ENCODE data around the gene MORC1.
"Not testable (repeated sequence)": the region's sequence is repeated elsewhere in the genome, so short reads cannot be mapped to it uniquely, and the experiment has no call there.

Gene MORC1

GRCh38 chr3:109117939-109118338 lies at the start of gene MORC1:
Gene MORC1, minus strand, starts transcription at chr3:109118134. Its CDS starts 75 bp downstream, at chr3:109118059.
- no peaks in the 10 kb centered on the region for H3K27me3 ChIP-seq (ENCODE audit: control insufficient read depth in 1 of 2, insufficient read depth in 2 of 2, low read length in 2 of 2)
- no peaks in the 10 kb centered on the region for H3K4me1 ChIP-seq (ENCODE audit: insufficient read depth, low read length)
- no peaks in the 10 kb centered on the region for H3K36me3 ChIP-seq (ENCODE audit: insufficient read depth, low read length)
- no peak within 1 kb of the TSS for H3K9ac ChIP-seq (ENCODE audit: low read length)
- no peak within 1 kb of the TSS for H3K4me3 ChIP-seq (ENCODE audit: low read depth in 1 of 2, low read length in 2 of 2)
- no peak within 1 kb of the TSS for H3K27ac ChIP-seq (ENCODE audit: low read depth, low read length)
- H3K9me3 ChIP-seq (ENCODE audit: low read length) = no peaks in the 10 kb centered on the region

GRCh38 chr3:109165905-109166304 lies 48.0 kb upstream of the MORC1 start:
- Histone ChIP-seq H3K4me1 (ENCODE audit: insufficient read depth, low read length) (no peaks in the 10 kb centered on the region), H3K36me3 (ENCODE audit: insufficient read depth, low read length) (no peaks in the 10 kb centered on the region), H3K27me3 (ENCODE audit: control insufficient read depth in 1 of 2, insufficient read depth in 2 of 2, low read length in 2 of 2) (no peaks in the 10 kb centered on the region), H3K27ac (ENCODE audit: low read depth, low read length) (no peak overlapping the region), H3K4me3 (ENCODE audit: low read depth in 1 of 2, low read length in 2 of 2) (no peak overlapping the region), H3K9ac (ENCODE audit: low read length) (no peak overlapping the region), H3K9me3 (ENCODE audit: low read length) (no peaks in the 10 kb centered on the region)

GRCh38 chr3:109161487-109162123 lies 43.7 kb upstream of the MORC1 start:
- H3K36me3 ChIP-seq (ENCODE audit: insufficient read depth, low read length) = no peaks in the 10 kb centered on the region
- no peak overlapping the region for H3K9ac ChIP-seq (ENCODE audit: low read length)
- H3K27ac ChIP-seq (ENCODE audit: low read depth, low read length) = no peak overlapping the region
- no peaks in the 10 kb centered on the region for H3K4me1 ChIP-seq (ENCODE audit: insufficient read depth, low read length)
- no peaks in the 10 kb centered on the region for H3K9me3 ChIP-seq (ENCODE audit: low read length)
- no peaks in the 10 kb centered on the region for H3K27me3 ChIP-seq (ENCODE audit: control insufficient read depth in 1 of 2, insufficient read depth in 2 of 2, low read length in 2 of 2)
- no peak overlapping the region for H3K4me3 ChIP-seq (ENCODE audit: low read depth in 1 of 2, low read length in 2 of 2)

- Histone ChIP-seq H3K9ac (ENCODE audit: low read length) (no peak overlapping the region), H3K9me3 (ENCODE audit: low read length) (no peaks in the 10 kb centered on the region), H3K4me1 (ENCODE audit: insufficient read depth, low read length) (no peaks in the 10 kb centered on the region), H3K4me3 (ENCODE audit: low read depth in 1 of 2, low read length in 2 of 2) (no peak overlapping the region), H3K36me3 (ENCODE audit: insufficient read depth, low read length) (no peaks in the 10 kb centered on the region), H3K27ac (ENCODE audit: low read depth, low read length) (no peak overlapping the region), H3K27me3 (ENCODE audit: control insufficient read depth in 1 of 2, insufficient read depth in 2 of 2, low read length in 2 of 2) (no peaks in the 10 kb centered on the region)
These were observed 37.9 kb upstream of the MORC1 start for GRCh38 chr3:109155828-109156227.

GRCh38 chr3:109154979-109155378 lies 37.0 kb upstream of the MORC1 start:
- no peaks in the 10 kb centered on the region for H3K36me3 ChIP-seq (ENCODE audit: insufficient read depth, low read length)
- no peaks in the 10 kb centered on the region for H3K9me3 ChIP-seq (ENCODE audit: low read length)
- H3K4me3 ChIP-seq (ENCODE audit: low read depth in 1 of 2, low read length in 2 of 2) = no peak overlapping the region
- H3K27ac ChIP-seq (ENCODE audit: low read depth, low read length) = no peak overlapping the region
- H3K4me1 ChIP-seq (ENCODE audit: insufficient read depth, low read length) = no peaks in the 10 kb centered on the region
- no peak overlapping the region for H3K9ac ChIP-seq (ENCODE audit: low read length)
- no peaks in the 10 kb centered on the region for H3K27me3 ChIP-seq (ENCODE audit: control insufficient read depth in 1 of 2, insufficient read depth in 2 of 2, low read length in 2 of 2)

GRCh38 chr3:109152320-109152719 lies 34.4 kb upstream of the MORC1 start:
- Histone ChIP-seq H3K4me1 (ENCODE audit: insufficient read depth, low read length) (no peaks in the 10 kb centered on the region), H3K27me3 (ENCODE audit: control insufficient read depth in 1 of 2, insufficient read depth in 2 of 2, low read length in 2 of 2) (no peaks in the 10 kb centered on the region), H3K4me3 (ENCODE audit: low read depth in 1 of 2, low read length in 2 of 2) (no peak overlapping the region), H3K9me3 (ENCODE audit: low read length) (no peaks in the 10 kb centered on the region), H3K9ac (ENCODE audit: low read length) (no peak overlapping the region), H3K36me3 (ENCODE audit: insufficient read depth, low read length) (no peaks in the 10 kb centered on the region), H3K27ac (ENCODE audit: low read depth, low read length) (no peak overlapping the region)

- no peak overlapping the region for H3K4me3 ChIP-seq (ENCODE audit: low read depth in 1 of 2, low read length in 2 of 2)
- no peaks in the 10 kb centered on the region for H3K9me3 ChIP-seq (ENCODE audit: low read length)
- H3K27me3 ChIP-seq (ENCODE audit: control insufficient read depth in 1 of 2, insufficient read depth in 2 of 2, low read length in 2 of 2) = no peaks in the 10 kb centered on the region
- no peaks in the 10 kb centered on the region for H3K36me3 ChIP-seq (ENCODE audit: insufficient read depth, low read length)
- no peaks in the 10 kb centered on the region for H3K4me1 ChIP-seq (ENCODE audit: insufficient read depth, low read length)
- H3K9ac ChIP-seq (ENCODE audit: low read length) = no peak overlapping the region
- H3K27ac ChIP-seq (ENCODE audit: low read depth, low read length) = no peak overlapping the region
These were observed 31.1 kb upstream of the MORC1 start for GRCh38 chr3:109149078-109149477.

GRCh38 chr3:109143646-109144045 lies 25.7 kb upstream of the MORC1 start:
- Histone ChIP-seq H3K4me3 (ENCODE audit: low read depth in 1 of 2, low read length in 2 of 2) (no peak overlapping the region), H3K4me1 (ENCODE audit: insufficient read depth, low read length) (no peaks in the 10 kb centered on the region), H3K27ac (ENCODE audit: low read depth, low read length) (no peak overlapping the region), H3K9me3 (ENCODE audit: low read length) (no peaks in the 10 kb centered on the region), H3K36me3 (ENCODE audit: insufficient read depth, low read length) (no peaks in the 10 kb centered on the region), H3K9ac (ENCODE audit: low read length) (no peak overlapping the region), H3K27me3 (ENCODE audit: control insufficient read depth in 1 of 2, insufficient read depth in 2 of 2, low read length in 2 of 2) (no peaks in the 10 kb centered on the region)

- Histone ChIP-seq H3K27ac (ENCODE audit: low read depth, low read length) (no peak overlapping the region), H3K9ac (ENCODE audit: low read length) (no peak overlapping the region), H3K27me3 (ENCODE audit: control insufficient read depth in 1 of 2, insufficient read depth in 2 of 2, low read length in 2 of 2) (no peaks in the 10 kb centered on the region), H3K36me3 (ENCODE audit: insufficient read depth, low read length) (no peaks in the 10 kb centered on the region), H3K9me3 (ENCODE audit: low read length) (no peaks in the 10 kb centered on the region), H3K4me1 (ENCODE audit: insufficient read depth, low read length) (no peaks in the 10 kb centered on the region), H3K4me3 (ENCODE audit: low read depth in 1 of 2, low read length in 2 of 2) (no peak overlapping the region)
These were observed 22.4 kb upstream of the MORC1 start for GRCh38 chr3:109140318-109140717.

- no peaks in the 10 kb centered on the region for H3K9me3 ChIP-seq (ENCODE audit: low read length)
- H3K36me3 ChIP-seq (ENCODE audit: insufficient read depth, low read length) = no peaks in the 10 kb centered on the region
- H3K4me3 ChIP-seq (ENCODE audit: low read depth in 1 of 2, low read length in 2 of 2) = no peak overlapping the region
- H3K4me1 ChIP-seq (ENCODE audit: insufficient read depth, low read length) = no peaks in the 10 kb centered on the region
- no peak overlapping the region for H3K9ac ChIP-seq (ENCODE audit: low read length)
- H3K27me3 ChIP-seq (ENCODE audit: control insufficient read depth in 1 of 2, insufficient read depth in 2 of 2, low read length in 2 of 2) = no peaks in the 10 kb centered on the region
- no peak overlapping the region for H3K27ac ChIP-seq (ENCODE audit: low read depth, low read length)
These were observed 19.8 kb upstream of the MORC1 start for GRCh38 chr3:109137761-109138160.

GRCh38 chr3:109136523-109136922 lies 18.6 kb upstream of the MORC1 start, which contains the start of gene C3orf85:
Gene C3orf85, plus strand, starts transcription at chr3:109136719. Its CDS starts 129 bp downstream, at chr3:109136848.
- H3K27ac ChIP-seq (ENCODE audit: low read depth, low read length) = no peak within 1 kb of the TSS
- no peak within 1 kb of the TSS for H3K9ac ChIP-seq (ENCODE audit: low read length)
- no peak within 1 kb of the TSS for H3K4me3 ChIP-seq (ENCODE audit: low read depth in 1 of 2, low read length in 2 of 2)
- H3K9me3 ChIP-seq (ENCODE audit: low read length) = no peaks in the 10 kb centered on the region
- H3K36me3 ChIP-seq (ENCODE audit: insufficient read depth, low read length) = no peaks in the 10 kb centered on the region
- H3K4me1 ChIP-seq (ENCODE audit: insufficient read depth, low read length) = no peaks in the 10 kb centered on the region
- no peaks in the 10 kb centered on the region for H3K27me3 ChIP-seq (ENCODE audit: control insufficient read depth in 1 of 2, insufficient read depth in 2 of 2, low read length in 2 of 2)

GRCh38 chr3:109133474-109133816 lies 15.5 kb upstream of the MORC1 start:
- not testable (repeated sequence) for H3K36me3 ChIP-seq (ENCODE audit: insufficient read depth, low read length); H3K9ac ChIP-seq (ENCODE audit: low read length); H3K27ac ChIP-seq (ENCODE audit: low read depth, low read length); H3K4me3 ChIP-seq (ENCODE audit: low read depth in 1 of 2, low read length in 2 of 2); H3K9me3 ChIP-seq (ENCODE audit: low read length); H3K27me3 ChIP-seq (ENCODE audit: control insufficient read depth in 1 of 2, insufficient read depth in 2 of 2, low read length in 2 of 2); H3K4me1 ChIP-seq (ENCODE audit: insufficient read depth, low read length)

Data from muscle layer of colon (tissue), 2 donors.